HS-5 (cell line): ENCODE data around the gene LGALS4.
"Not testable (repeated sequence)": the region's sequence is repeated elsewhere in the genome, so short reads cannot be mapped to it uniquely, and the experiment has no call there.

ENCODE experiments used
- DNase-seq: peaks from one replicate; pipeline ENCODE4 v3.0.0-alpha.2; 2012; ENCODE audit warnings: low read depth

Gene LGALS4

DNA sequence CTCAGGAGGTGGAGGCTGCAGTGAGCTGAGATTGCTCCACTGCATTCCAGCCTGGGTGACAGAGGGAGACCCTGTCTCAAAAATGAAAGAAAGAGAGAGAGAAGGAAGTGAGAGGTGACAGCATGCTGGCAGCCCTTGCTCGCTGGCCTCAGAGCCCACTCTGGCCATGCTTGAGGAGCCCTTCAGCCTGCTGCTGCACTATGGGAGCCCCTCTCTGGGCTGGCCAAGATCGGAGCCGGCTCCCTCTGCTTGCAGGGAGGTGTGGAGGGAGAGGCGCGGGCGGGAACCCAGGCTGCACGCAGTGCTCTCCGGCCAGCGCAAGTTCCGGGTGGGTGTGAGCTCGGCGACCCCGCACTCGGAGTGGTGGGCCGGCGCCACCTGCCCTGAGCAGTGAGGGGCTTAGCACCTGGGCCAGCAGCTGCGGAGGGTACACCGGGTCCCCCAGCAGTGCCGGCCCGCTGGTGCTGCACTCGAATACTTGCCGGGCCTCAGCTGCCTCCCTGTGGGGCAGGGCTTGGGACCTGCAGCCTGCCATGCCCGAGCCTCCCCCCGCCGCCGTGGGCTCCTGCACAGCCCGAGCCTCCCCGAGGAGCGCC, 8.6 kb upstream of the LGALS4 start:
- not testable (repeated sequence) for DNase-seq

DNA sequence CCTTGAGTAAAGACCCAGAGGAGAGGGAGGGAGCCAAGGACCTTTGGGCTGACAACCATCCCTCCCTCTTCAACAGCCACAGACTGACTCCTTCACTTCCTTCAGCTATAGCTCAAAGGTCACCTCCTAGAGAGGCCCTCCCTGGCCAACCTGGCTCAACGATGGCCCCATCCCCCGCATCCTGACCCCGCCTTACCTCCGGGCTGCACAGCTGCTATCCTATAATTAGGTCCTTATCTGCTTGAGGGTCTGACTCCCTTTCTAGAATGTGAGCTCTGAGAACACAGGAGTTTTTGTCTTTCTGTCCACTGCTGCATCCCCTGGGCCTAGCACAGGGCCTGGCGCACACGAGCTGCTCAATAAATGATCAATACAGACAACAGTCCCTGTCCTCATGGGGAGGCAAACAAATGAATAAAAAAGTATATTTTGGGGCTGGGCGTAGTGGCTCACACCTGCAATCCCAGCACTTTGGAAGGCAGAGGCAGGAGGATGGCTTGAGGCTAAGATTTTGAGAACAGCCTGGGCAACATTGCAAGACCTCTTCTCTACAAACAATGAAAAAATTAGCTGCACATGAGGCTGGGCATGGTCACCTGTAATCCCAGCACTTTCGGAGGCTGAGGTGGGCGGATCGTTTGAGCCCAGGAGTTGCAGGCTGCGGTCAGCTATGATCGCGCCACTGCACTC, 6.6 kb upstream of the LGALS4 start:
- DNase-seq: no peak

GRCh38 chr19:38817081-38817480, 4.3 kb upstream of the LGALS4 start:
- DNase-seq: no peak

- DNase-seq: no peak
Observed at GRCh38 chr19:38816131-38816750, 3.5 kb upstream of the LGALS4 start.

GRCh38 chr19:38815059-38816001, 2.6 kb upstream of the LGALS4 start:
- no peak for DNase-seq

DNA sequence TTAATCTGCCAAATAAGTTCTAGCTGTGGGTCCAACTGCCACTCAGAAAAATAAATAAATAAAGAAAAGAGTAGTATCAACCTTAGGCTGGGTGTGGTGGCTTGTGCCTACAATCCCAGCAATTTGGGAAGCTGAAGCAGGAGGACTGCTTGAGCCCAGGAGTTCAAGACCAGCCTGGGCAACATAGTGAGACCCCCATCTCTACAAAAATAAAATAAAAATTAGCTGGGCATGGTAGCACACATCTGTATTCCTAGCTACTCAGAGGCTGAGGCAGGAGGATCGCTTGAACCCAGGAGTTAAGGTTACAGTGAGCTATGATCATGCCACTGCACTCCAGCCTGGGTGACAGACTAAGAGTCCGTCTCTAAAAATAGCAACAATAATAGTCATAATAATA, 1.2 kb upstream of the LGALS4 start:
- not testable (repeated sequence) for DNase-seq

- no peak for DNase-seq
Observed at GRCh38 chr19:38813323-38813722, 578 bp upstream of the LGALS4 start.

DNA sequence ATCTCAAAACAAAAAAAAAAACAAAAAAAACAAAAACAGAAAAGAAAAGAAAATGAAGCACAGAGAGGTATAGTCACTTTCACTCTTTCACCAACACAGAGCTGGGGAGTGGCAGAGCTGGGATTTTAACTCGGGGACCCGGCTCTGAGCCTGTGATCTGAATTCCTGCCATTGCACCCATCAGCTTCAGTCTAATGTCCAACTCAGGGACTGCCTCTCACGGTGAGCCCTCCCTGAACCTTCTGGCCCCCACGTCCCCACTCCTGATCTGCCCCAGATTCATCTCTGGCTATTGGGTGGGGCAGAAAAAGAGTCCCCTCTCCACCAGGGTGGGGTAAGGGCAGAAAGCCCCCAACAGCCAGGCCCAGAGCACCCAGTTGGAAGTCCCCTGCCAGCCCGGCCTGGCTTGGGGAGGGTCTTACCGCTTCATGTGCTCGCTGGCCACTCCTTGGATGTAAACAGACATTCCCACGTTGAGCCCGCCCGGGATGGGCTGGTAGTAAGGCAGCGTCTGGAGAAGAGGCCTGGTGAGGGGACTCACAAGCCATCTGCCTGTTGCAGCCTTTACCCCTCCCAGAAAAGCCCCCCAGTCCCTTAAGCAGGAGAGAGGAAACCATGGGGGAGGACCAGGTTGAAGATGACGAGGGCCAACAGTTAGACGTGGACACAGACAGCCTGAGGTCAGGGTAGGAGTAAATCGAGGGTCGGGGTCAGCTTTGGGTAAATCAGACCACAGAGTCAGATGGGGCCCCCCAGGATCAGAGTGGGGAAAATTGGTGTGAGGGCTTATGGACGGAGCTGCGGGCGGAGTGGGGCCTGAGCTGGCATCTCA, 520 bp downstream of the LGALS4 start:
- no peak for DNase-seq

- DNase-seq: no peak
Observed at GRCh38 chr19:38809592-38810252, 3.0 kb downstream of the LGALS4 start.

- no peak for DNase-seq
Observed at GRCh38 chr19:38808741-38809140, 4.0 kb downstream of the LGALS4 start.

DNA sequence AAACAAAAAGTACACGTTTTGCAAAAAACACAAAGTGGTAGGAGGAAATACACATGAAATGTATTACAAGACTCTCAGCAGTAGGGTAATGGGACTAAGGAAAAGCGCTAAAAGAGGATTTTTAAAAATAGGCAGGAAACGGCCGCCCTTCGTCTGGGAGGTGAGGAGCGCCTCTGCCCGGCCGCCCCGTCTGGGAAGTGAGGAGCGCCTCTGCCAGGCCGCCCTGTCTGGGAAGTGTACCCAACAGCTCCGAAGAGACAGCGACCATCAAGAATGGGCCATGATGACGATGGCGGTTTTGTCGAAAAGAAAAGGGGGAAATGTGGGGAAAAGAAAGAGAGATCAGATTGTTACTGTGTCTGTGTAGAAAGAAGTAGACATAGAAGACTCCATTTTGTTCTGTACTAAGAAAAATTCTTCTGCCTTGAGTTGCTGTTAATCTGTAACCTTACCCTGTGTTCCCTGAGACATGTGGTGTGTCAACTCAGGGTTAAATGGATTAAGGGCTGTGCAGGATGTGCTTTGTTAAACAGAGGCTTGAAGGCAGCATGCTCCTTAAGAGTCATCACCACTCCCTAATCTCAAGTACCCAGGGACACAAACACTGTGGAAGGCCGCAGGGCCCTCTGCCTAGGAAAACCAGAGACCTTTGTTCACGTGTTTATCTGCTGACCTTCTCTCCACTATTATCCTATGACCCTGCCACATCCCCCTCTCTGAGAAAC, 5.2 kb downstream of the LGALS4 start:
- DNase-seq: not testable (repeated sequence)

DNA sequence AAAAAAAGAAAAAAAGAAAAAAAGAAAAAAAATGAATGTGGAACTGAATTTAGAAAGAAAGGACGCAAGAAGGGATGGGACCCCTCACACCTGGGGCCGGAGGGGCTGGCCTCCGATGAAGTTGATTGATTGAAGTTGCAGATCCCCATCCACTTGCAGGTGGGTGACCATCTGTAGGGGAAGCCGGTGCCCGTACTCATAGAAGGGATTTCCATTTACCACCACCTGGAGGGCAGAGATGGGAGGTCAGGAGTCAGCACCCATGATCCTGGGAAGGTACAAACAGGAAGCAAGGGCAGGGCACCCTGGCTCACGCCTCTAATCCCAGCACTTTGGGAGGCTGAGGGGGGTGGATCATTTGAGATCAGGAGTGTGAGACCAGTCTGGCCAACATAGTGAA, 6.4 kb downstream of the LGALS4 start:
- no peak for DNase-seq

- DNase-seq: no peak
Observed at GRCh38 chr19:38805180-38805579, 7.6 kb downstream of the LGALS4 start.

DNA sequence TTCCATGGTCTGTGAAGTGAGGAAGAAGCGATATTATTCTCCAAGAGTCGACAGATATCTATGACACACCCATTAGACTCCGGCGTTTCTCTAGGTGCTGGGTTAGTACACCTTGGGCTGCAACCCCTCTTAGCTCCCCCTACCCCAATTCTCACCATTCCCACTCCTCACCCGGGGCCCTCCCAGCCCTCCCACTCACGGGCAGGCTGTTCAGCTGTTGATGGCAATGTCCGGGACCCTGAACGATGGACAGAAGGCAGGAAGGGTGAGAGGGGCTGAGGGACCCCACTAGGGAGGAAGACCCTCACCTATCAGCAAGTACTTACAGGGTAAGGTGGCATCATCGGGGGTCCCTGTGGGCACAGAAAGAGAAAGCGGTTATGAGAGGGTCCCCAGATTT, 9.2 kb downstream of the LGALS4 start:
- DNase-seq: no peak

DNA sequence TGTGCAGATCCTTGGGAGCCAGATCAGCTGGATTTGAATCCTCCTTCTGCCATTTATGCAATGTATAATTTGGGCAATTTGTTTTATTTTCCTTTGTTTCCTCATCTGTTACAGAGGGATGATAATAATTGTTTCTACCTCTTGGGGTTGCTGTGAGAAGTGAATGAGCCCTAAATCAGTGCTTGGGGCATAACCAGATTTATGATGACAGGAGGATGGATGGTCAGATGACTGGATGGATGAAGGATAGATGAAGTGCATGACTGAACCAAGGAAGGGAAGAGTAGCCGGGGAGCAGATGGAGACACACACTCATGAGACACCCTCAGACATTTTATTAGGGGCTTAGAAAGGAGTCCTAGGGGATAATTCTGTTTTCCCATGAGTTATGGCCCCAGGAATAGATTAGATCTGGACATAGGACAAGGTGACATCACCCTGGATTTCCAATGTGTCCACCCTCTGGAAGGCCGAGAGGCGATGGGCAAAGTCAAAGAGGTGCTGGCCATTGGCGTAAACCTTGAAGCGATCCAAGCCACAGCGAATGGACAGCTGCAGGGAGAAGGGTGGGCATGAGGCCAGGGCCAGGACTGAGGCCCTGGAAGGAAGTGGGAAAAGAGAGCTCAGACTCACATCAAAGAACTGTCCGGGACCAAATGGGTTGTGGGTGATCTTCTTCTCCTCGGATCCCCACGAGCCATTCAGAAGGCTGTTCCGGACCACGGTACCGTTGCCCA, 11.2 kb downstream of the LGALS4 start:
- DNase-seq: no peak

DNA sequence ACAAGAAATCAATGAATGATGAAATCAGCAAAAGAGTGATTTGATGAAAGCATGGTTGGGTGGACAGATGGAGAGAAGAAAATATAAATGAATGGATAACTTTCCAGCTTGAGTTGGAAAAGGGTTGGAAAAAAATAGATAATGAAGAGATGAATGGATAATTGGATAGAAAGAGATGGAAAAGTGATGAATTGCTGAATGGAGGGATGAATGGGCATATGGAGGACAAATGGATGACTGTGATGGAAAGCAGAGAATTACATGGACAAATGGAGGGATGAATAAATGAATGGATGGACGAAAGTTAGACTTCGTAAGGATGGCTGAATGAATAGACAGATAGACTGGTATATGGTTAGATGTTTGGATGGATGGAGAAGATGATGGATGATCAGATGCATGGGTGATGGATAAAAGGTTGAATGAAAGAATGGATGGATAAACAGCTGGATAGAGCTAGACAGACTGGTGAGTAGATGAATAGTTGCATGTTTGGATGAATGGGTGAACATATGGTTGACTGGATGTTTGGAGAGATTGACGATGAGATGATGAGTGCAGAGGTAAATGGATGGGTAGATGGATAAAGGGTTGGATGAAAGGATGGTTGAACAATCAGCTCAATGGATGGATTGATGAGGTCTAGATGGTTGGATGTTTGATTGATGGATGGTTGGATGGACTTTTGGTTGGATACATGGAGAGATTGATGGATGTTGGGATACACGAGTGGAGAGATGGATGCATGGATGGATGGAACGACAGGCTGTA, 12.0 kb downstream of the LGALS4 start:
- no peak for DNase-seq

GRCh38 chr19:38799104-38799503, 13.6 kb downstream of the LGALS4 start:
- DNase-seq: no peak

- not testable (repeated sequence) for DNase-seq
Observed at GRCh38 chr19:38797781-38798180, 15.0 kb downstream of the LGALS4 start.

DNA sequence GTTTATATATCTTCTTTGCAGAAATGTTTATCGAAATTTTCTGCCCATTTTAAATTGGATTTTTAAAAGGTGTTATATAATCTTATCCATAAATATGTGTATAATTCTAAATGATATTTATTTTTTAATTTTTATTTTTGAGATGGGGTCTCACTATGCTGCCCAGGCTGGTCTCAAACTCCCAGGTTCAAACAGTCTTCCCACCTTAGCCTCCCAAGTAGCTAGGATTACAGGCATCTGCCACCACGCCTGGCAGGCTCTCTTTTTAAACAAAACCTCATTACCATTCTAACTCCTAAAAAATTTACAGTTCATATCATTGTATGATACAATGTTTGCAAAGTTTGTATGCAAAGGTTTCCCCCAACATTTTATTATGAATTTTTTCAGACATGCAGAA, 16.6 kb downstream of the LGALS4 start:
- DNase-seq: no peak
